HG02623 (cell line): ENCODE data around the gene GALNT2.

ENCODE experiments used
- ATAC-seq: cut with Tn5 transposase; IDR thresholded peaks from one replicate; pipeline ENCODE4 v1.9.1; 2021; ENCODE audit warnings: moderate library complexity; ENCODE audit not compliant: unreplicated experiment

Gene GALNT2

DNA sequence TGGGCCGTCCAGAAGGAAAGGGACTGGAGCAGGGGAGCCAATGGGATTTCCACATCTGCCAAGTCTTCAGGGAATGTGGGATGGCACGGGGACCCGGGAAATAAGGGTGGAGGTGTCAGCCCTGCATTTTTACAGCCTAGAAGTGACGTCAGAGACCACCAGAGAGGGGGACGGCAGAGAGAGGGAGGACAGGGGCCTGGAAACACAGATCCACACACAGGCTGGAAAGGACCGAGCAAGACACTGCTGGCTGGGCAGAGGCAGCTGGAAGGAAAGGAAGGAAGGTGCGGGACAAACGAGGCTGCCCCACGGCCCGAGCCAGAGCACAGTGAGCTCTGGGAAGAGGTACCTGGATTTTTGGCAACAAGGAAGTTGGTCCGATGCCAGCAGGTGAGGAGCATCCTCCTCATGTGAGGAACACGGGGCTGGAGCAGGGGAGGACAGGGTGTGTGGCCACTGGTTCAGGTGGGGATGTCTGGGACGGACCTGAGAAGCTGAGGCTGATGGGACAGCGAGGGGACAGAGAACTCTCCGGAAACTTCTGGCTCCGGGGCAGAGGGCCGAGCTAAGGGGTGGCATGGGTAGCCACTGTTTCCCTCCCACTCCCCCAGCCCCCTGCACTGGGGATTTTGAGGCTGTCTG is 220.8 kb downstream of the GALNT2 start:
- no peak for ATAC-seq

DNA sequence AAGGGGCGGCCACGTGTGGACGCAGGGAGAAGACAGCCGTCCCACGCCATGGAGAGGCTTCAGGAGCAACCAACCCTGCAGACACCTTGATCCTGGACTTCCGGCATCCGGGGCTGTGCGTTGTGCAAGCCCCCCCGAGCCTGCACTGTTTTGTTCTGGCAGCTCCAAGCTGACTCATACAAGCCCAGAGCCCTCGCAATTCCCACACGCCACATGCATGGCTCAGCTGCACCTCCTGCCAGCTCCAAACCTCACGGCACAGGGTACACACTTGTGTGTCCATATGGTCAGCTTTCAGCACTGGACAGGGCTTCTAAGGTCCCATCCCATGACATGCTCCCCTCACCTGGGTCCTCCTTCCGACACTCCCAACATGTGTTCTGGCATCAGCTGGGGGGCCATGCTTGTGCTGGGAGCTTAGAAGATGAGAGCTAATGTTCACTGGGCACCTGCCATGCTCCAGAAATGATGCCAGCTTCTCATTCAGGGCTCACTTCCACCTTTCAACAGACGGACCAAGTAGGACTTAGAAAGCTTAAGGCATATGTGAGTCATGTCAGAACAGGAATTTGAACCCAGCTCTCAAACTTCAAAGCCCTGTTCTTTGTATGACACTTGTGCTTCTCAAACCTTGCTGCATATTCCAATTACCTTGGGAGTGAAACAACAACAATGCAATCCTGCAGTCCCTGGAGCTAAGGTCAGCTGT is 221.8 kb downstream of the GALNT2 start:
- no peak for ATAC-seq

DNA sequence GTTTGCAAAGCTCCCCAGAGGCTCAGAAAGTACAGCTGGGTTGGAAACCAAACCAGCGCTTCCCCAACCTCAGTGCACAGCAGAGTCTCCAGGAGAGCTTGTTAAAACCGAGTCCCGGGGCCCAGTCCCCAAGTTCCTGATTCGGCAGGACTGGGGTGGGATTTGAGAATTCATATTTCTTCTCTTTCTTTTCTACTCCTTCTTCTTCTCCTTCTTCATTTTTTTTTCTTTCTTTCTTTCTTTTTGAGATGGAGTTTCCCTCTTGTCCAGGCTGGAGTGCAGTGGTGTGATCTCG is 222.3 kb downstream of the GALNT2 start:
- no peak for ATAC-seq

DNA sequence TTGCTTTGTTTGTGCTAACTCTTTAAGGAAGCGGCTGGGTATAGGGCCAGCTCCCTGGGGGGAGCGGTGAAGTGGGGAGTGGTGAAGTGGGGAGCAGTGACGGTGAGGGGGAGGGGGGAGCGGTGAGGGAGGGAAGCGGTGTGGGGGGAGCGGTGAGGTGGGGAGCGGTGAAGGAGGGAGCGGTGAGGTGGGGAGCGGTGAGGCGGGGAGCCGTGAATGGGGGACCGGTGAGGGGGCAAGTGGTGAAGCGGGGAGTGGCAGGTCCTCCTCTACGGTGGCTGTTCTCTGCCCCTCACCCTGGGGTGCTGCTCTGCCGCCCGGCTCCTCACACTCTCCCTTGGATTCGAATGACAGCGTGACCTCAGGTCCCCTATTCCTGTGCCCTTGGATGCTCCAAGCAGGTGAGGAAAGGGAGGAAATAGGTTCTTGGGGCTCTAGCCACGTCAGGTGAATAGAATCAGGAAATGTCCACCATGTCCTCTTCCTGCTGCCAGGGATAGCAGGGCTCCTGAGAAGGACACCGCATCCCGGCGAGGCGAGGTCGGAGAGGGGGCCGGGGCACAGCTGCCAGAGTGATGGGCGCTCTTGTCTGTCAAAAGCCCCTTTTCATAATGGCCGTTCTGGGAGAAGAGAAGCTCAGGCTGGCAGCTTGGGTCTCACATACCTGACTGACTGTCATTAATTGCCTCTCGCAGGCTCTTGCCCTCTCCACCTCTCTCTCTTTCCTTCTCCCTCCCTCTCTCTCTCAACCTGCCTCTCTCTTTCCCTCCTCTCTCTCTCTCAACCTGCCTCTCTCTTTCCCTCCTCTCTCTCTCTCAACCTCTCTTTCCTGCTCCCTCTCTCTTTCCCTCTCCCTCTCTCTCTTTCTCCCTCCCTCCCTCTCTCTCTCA is 224.9 kb downstream of the GALNT2 start:
- no peak for ATAC-seq

GRCh38 chr1:230292689-230293389 is 225.8 kb downstream of the GALNT2 start:
- no peak for ATAC-seq

- ATAC-seq: no peak
These were observed 226.3 kb downstream of the GALNT2 start for GRCh38 chr1:230293390-230293700.

DNA sequence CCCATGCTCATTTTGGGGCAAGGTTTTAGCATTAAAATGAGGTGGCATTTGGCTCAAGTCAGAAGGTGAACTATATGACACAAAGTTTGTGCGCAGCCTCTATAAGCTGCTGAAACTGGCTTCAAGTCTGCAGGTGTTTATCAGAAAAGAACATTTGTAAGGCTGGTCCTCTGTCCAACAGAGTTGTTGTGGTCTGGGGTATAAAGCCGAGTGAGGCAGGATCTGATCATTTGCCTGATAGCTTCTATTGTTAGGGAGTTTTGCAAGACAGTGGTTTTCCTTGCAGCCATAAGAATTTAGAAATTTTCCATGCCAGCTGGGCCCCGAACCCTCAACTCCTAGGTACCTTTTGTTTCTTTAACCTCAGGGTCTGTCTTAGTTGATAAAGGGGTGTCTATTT is 228.3 kb downstream of the GALNT2 start:
- no peak for ATAC-seq

DNA sequence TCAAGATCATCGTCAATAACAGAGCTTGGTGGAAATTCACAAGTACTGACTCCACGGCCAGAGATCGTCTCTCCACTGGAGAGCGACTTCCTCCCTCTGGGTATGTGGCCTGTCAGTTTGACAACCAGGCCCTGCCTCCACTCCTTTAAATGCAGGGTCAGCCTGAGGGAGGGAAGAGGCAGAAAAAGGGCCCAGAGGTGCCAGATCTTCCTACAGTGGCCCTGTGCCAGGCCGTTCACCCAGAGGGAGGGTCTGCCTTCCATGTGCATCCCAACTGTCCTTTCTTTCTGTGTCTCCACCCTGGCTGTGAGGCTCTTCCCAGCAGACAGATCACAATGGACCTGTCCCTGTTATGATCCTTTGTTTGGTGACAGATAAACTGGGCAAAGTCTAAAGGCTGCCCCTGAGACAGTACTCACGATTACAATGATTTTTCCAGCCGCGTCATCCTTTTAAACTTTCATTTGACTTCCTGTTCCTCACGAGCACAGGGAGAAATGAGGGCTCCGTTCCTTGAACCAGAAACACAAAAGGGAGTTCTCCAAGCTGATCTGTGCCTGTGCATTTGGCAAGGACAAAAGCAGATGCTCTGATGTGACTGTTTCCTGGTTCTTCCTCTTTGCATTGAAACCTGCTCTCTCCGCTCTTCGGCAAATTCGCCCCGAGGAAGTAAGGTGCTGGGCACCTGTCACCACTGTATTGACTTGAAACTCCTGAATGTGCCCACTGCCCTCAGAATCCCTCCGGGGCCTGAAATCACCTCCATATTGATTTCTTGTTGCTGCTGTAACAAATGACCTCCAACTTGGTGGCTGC is 232.4 kb downstream of the GALNT2 start:
- ATAC-seq: no peak

- ATAC-seq: no peak
These were observed 233.6 kb downstream of the GALNT2 start for GRCh38 chr1:230300322-230301301.

DNA sequence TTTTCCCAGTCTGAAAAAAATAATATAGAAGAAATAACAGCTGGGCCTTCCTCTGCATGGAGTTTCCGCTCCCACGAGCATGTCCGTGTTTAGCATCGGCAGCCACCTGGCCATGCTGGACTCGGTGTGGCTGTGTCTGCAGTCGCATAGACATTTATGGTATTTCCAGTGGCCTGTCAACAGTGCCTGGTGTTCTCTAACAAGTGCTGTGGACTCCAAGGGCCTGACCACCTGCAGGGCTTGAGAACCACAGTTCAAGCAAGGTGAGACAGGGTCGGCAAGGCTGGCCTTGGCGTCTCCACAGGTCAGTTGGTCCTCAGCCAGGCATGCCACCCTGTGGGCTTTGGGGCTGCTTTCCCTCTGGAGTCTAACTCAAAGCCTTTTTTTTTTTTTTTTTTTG is 234.3 kb downstream of the GALNT2 start:
- ATAC-seq: no peak

- no peak for ATAC-seq
These were observed 234.8 kb downstream of the GALNT2 start for GRCh38 chr1:230301822-230302221.

DNA sequence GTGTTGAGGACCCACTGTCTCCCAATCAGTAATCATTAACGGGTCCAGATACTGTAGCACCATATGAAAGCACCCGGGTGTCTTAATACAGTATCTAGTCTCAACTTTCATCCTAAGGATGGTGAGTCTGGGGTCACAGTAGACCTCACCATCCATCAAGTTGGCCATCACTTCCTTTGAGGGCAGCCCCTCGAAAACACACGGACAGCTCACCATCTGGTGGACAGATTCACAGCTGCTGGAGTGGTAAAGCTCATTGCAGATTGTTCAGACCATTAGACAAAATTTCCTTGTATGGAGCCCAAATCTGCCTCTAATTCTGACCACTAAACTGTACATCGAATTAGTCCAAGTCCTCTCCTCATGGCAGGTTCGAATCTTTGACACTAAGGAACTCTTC is 236.0 kb downstream of the GALNT2 start:
- ATAC-seq: no peak

GRCh38 chr1:230303822-230304221 is 236.8 kb downstream of the GALNT2 start:
- no peak for ATAC-seq

DNA sequence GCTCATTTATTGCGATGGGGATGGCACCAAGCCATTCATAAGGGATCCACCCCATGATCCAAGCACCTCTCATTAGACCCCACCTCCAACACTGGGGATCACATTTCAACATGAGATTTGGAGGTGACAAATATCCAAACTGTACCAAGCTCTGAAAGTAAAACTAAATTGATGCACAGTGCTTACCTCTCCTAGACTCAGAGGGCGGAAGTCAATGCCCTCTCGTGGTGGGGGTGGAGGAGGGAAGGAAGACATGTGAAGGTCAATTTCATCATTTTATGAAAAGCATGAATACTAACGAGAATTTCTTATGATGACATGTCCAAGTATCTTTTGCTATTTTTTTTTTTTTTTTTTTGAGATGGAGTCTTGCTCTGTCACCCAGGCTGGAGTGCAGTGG is 239.1 kb downstream of the GALNT2 start:
- ATAC-seq: no peak

DNA sequence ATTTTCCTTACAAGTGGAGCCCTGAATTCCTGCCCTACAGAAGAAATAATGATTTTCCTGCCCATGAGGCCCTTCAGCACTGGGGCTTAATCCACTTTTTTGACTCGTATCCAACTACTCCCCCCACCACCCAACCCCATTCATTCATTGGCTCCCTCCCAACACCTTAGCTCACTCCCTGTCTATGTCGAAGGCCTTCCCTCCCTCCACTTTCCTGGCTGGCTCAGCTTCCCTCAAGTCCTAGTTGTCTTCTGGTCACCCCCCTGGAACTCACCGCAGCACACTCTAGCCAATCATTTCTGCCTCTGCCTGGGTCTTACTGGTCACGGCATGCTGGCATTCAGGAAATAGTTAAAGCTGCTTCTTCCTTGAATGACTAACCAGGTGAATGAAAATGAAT is 240.2 kb downstream of the GALNT2 start:
- ATAC-seq: no peak

DNA sequence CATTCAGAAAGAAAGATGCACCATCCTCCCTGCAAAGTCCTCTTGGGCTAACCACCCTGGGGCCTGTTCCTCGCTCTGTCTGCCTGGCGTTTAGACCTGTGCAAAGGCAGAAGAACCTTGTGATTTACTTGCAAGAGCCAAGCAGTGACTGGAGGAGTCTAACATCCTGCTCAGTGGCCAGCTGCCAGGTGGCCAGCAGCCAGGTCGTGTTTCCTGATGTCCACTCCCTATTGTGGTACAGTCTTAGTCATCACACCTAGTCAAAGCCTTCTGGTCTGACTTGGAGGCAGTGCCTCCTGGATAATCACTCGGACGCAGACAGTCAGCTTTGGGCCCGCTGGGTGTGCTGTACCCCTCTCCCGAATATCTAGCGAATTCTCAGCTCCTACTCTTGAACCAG is 241.0 kb downstream of the GALNT2 start:
- ATAC-seq: no peak

DNA sequence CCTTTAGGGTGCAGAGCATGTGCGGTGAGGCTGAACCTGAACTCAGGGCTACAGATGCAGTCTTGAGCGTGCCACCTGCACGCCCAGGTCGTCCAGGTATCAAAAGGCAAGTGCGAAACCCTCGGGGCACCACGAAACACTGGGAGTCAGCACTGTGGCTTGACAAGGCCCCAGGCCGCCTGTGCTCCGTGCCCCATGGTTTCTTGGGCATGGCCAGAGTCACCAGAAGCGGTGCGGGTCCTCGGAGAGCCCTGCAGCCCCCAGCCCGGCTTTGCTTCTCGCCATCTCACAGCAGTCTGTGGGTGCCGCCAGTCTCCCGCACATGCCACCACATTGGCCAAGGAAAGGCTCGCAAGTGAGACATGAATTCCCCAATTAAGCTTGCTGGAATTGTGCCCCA is 241.8 kb downstream of the GALNT2 start:
- no peak for ATAC-seq

DNA sequence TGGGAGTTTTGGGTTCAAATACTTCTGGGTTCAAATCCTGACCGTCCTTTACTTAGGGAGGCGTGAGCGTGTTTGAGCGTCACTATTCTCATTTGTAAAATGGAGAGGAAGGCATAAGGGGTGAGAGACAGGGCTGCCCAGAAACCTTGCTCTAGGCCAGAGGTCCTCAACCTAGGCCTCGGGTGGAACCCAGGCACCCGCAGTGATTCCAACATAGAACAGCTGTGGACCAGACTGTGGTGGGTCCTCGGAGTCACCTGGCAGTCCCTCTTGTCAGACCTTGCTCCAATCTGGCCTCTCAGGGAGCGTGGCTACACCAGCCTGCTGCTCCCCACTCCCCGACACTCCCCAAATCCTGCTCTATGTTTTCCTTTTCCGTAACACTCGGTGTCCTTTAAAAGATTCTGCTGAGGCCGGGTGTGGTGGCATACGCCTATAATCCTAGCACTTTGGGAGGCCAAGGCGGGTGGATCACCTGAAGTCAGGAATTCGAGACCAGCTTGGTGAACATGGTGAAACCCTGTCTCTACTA is 242.7 kb downstream of the GALNT2 start:
- ATAC-seq: no peak

DNA sequence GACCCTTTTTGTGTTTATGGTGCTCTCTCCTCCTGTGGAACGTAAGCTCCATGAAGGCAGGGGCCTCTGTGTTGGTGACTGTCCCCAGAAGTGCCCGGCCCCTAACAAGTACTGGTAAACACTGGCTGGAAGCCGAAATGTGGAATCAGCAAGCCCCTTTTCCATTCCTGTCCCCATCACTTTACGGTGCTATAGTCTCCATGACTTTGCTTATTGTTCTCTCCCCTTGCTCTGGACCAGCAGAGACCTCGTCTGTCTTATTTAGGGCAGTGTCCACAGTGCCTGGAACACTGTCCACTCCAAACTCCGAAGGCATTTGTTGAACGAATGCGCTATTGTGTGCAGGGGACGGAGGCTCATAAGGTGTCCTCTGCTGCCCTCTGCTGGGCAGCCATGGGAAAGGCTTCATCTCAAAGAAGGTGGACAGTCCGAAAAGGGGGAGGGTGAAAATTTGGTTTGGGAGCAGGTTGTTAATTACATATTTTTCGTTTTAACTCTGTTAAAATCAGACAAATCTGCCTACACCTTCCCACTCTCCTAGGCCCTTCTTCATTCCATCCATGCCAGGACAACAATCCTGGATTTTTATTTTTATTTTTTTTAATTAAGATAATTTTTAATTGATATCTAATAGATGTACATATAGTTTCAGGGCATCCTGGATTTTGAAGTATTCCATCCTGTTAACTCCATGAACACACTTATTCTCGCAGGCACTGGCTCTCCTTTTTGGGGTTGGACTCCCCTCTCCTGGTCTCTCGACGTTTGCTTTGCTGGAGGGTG is 243.5 kb downstream of the GALNT2 start:
- no peak for ATAC-seq
